Esophagus muscularis mucosa (tissue), 4 donors: ENCODE results near the gene CTIF.

Source experiments
- EP300 ChIP-seq: sonication (generic); formaldehyde crosslinking; IDR thresholded peaks from one replicate; pipeline ENCODE4 v1.6.1; 2017; ENCODE audit warnings: antibody characterized with exemption
- POLR2A ChIP-seq: fragments of 450-650 bp; IDR thresholded peaks from one replicate; pipeline ENCODE4 v1.6.1; 2017; ENCODE audit warnings: antibody characterized with exemption, moderate library complexity, mild to moderate bottlenecking, low read depth
- POLR2AphosphoS5 ChIP-seq, 2 donors: sonication (generic); formaldehyde crosslinking; IDR thresholded peaks; one replicate each; pipeline ENCODE4 v1.6.1; 2017; ENCODE audit warnings: antibody characterized with exemption in 2 of 2
- TF ChIP-seq, protein P1 (sequence below), 3 experiments: fragments of 200-600 bp in 2 of 3; fragments of 450-650 bp in 1 of 3; sonication (generic) in 2 of 3; IDR thresholded peaks; one replicate each; pipeline ENCODE4 v1.5.1; 2017 to 2019; ENCODE audit warnings: antibody characterized with exemption in 3 of 3, mild to moderate bottlenecking in 2 of 3, moderate library complexity in 1 of 3

DNA sequence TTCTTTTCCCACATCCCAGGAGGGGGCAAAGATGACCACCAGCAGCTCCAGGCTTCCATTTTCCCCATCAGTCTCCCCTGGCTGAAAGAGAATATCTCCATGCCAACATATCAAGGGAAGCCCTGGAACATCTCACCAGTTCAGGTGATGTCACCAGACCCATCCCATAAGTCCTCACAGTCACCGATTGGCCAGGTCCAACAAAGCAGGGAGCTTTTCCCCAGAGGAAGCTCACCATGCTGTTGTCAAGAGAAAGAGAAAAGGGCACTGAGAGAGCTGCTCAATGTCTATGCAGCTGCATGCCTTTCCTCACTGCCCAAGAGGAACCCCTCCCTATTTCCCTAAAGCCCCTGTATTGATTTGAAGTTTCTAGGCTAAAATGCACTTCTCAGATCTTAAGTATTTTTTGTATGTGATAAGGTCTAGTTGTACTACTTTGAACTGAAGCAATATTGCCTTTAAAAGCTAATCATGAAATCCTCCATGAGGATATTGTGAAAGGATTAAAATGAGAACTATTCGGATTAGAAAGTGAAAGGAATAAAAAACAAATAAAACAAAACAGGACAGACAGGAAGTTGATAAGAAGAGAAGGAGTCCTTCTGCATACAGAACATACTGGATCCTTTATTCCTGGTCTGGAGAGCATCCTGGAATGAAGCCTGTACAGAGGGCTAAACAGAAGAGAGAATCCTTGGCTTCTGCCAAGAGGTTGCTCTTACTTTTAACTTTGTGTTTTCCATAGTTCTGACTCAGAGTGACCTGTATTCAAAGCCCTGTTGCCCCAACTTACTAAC lies 45.2 kb upstream of the CTIF start:
- TF ChIP-seq, protein P1, sequence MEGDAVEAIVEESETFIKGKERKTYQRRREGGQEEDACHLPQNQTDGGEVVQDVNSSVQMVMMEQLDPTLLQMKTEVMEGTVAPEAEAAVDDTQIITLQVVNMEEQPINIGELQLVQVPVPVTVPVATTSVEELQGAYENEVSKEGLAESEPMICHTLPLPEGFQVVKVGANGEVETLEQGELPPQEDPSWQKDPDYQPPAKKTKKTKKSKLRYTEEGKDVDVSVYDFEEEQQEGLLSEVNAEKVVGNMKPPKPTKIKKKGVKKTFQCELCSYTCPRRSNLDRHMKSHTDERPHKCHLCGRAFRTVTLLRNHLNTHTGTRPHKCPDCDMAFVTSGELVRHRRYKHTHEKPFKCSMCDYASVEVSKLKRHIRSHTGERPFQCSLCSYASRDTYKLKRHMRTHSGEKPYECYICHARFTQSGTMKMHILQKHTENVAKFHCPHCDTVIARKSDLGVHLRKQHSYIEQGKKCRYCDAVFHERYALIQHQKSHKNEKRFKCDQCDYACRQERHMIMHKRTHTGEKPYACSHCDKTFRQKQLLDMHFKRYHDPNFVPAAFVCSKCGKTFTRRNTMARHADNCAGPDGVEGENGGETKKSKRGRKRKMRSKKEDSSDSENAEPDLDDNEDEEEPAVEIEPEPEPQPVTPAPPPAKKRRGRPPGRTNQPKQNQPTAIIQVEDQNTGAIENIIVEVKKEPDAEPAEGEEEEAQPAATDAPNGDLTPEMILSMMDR (IDR thresholded peaks at IDR 0.05) = no peak
- TF ChIP-seq POLR2A = no peak
- TF ChIP-seq EP300 = no peak
- peak in 1 of 2 donors; percentile 44 for TF ChIP-seq POLR2AphosphoS5 (IDR thresholded peaks at IDR 0.05)
